HCT116 (cell line): ENCODE results near the gene MUTYH. TPM values are rescaled to one million over a fixed set of nuclear protein-coding genes. Genes with fewer than 3 reads are reported as not detected.

ENCODE experiments used
- ATAC-seq: fragments of 200-7000 bp; cut with Tn5 transposase; 2 replicates; pipeline ENCODE4 v1.9.1; 2020; ENCODE audit warnings: mild to moderate bottlenecking, moderate library complexity
- BruUV-seq: library from RNA; stranded (reverse); fragments of 400-500 nt; replicated peaks from 2 replicates; lab custom pipeline; 2021; lab: Mats Ljungman, UMichigan
- CTCF ChIA-PET: fragments of 300-600 bp; sonication (Branson Sonifier 250); formaldehyde crosslinking; loops from one replicate; lab custom pipeline; 2021; ENCODE audit warnings: antibody characterized with exemption; lab: Charles Lee
- POLR2A ChIA-PET: fragments of 300-600, 350-600 bp; sonication (Branson Sonifier 250); formaldehyde crosslinking; loops from one replicate; lab custom pipeline; 2021; ENCODE audit warnings: antibody characterized with exemption; lab: Charles Lee
- RAD21 ChIA-PET, 2 experiments: fragments of 300-600 bp; sonication (Branson Sonifier 250); formaldehyde crosslinking; loops; one replicate each; lab custom pipeline; 2023; ENCODE audit warnings: low total read pairs in 2 of 2; ENCODE audit not compliant: uncharacterized antibody in 2 of 2, unreplicated experiment in 2 of 2, low non-redundant PET in 1 of 2; lab: Charles Lee
- DNase-seq: peaks from one replicate; pipeline ENCODE4 v3.0.0-alpha.2; 2010; ENCODE audit warnings: low read depth, low spot score
- H2AFZ ChIP-seq: fragments of 200-600 bp; shearing (Covaris generic), sonication (generic); 2 replicates; pipeline ENCODE4 v1.6.1; 2017; ENCODE audit warnings: low read depth, mixed run types, mixed read lengths, antibody characterized with exemption, low read length; ENCODE audit not compliant: poor library complexity, severe bottlenecking
- H3K27ac ChIP-seq: 2 replicates; pipeline ENCODE4 v1.5.1; 2012; ENCODE audit warnings: low read depth, low read length
- H3K27me3 ChIP-seq: fragments of 200-600 bp; sonication (generic); 2 replicates; pipeline ENCODE4 v1.6.1; 2016; ENCODE audit warnings: mixed run types, low read length, mixed read lengths; ENCODE audit not compliant: insufficient read depth
- H3K36me3 ChIP-seq, 2 experiments: fragments of 200-500 bp in 1 of 2; fragments of 200-600 bp in 1 of 2; sonication (Bioruptor generic) in 1 of 2; sonication (generic) in 1 of 2; 2 replicates each; pipeline versions ENCODE4 v1.5.1 to v1.6.1; 2014 to 2016; ENCODE audit warnings: low read length in 2 of 2, inconsistent platforms in 1 of 2, mixed read lengths in 1 of 2, mixed run types in 1 of 2; ENCODE audit not compliant: insufficient read depth in 2 of 2, control insufficient read depth in 1 of 2
- H3K4me1 ChIP-seq, 2 experiments: fragments of 200-600 bp in 1 of 2; sonication (generic) in 1 of 2; 2 replicates each; pipeline versions ENCODE4 v1.5.1 to v1.6.1; 2012 to 2017; ENCODE audit warnings: low read length in 2 of 2, inconsistent platforms in 1 of 2, mild to moderate bottlenecking in 1 of 2, mixed read lengths in 1 of 2, mixed run types in 1 of 2, moderate library complexity in 1 of 2; ENCODE audit not compliant: insufficient read depth in 2 of 2, control insufficient read depth in 1 of 2
- H3K4me2 ChIP-seq: fragments of 200-600 bp; sonication (generic); 2 replicates; pipeline ENCODE4 v1.6.1; 2017; ENCODE audit warnings: mixed run types, low read length, mixed read lengths
- H3K4me3 ChIP-seq, 2 experiments: fragments of 200-600 bp in 1 of 2; sonication (generic) in 1 of 2; replicated peaks in 1 of 2; 2 replicates each; pipeline ENCODE4 v1.5.1; 2011 to 2016; ENCODE audit warnings: low read length in 2 of 2, control low read depth in 1 of 2, low read depth in 1 of 2, mild to moderate bottlenecking in 1 of 2, mixed read lengths in 1 of 2, mixed run types in 1 of 2
- H3K79me2 ChIP-seq: fragments of 200-600 bp; sonication (generic); 2 replicates; pipeline ENCODE4 v1.6.1; 2017; ENCODE audit warnings: mild to moderate bottlenecking, mixed run types, low read length, moderate library complexity, mixed read lengths; ENCODE audit not compliant: insufficient read depth
- H3K9ac ChIP-seq: fragments of 200-600 bp; sonication (generic); 2 replicates; pipeline ENCODE4 v1.6.1; 2016; ENCODE audit warnings: low read length, mixed read lengths
- H3K9me2 ChIP-seq: fragments of 200-600 bp; sonication (generic), shearing (Covaris generic); 2 replicates; pipeline ENCODE4 v1.6.1; 2017; ENCODE audit warnings: mixed run types, mild to moderate bottlenecking, moderate library complexity; ENCODE audit not compliant: insufficient read depth
- H3K9me3 ChIP-seq, 2 experiments: fragments of 200-500 bp in 1 of 2; fragments of 200-600 bp in 1 of 2; sonication (Bioruptor generic) in 1 of 2; sonication (generic) in 1 of 2; 2 replicates each; pipeline ENCODE4 v1.6.1; 2014 to 2017; ENCODE audit warnings: low read length in 2 of 2, mixed read lengths in 2 of 2, inconsistent platforms in 1 of 2, low read depth in 1 of 2, mild to moderate bottlenecking in 1 of 2, mixed run types in 1 of 2, moderate library complexity in 1 of 2; ENCODE audit not compliant: control insufficient read depth in 1 of 2, insufficient read depth in 1 of 2
- H4K20me1 ChIP-seq: fragments of 200-600 bp; sonication (generic), shearing (Covaris generic); 2 replicates; pipeline ENCODE4 v1.6.1; 2017; ENCODE audit warnings: mixed run types, mild to moderate bottlenecking, moderate library complexity; ENCODE audit not compliant: insufficient read depth
- EZH2phosphoT487 ChIP-seq: fragments of 200-600 bp; IDR thresholded peaks from 2 replicates; pipeline ENCODE4 v1.6.1; 2018; ENCODE audit warnings: antibody characterized with exemption, borderline replicate concordance
- MAX ChIP-seq: IDR thresholded peaks from 2 replicates; pipeline ENCODE4 v1.6.1; 2012
- SP1 ChIP-seq: IDR thresholded peaks from 2 replicates; pipeline ENCODE4 v1.6.1; 2012; ENCODE audit warnings: low read depth
- YY1 ChIP-seq: IDR thresholded peaks from 2 replicates; pipeline ENCODE4 v1.6.1; 2011; ENCODE audit warnings: low read length, low read depth, moderate library complexity, mild to moderate bottlenecking; ENCODE audit not compliant: insufficient replicate concordance; ENCODE audit errors: extremely low read depth
- ZBTB33 ChIP-seq: IDR thresholded peaks from 2 replicates; pipeline ENCODE4 v1.6.1; 2011; ENCODE audit warnings: mild to moderate bottlenecking, low read length, moderate library complexity; ENCODE audit not compliant: insufficient replicate concordance; ENCODE audit errors: extremely low read depth
- ZFX ChIP-seq: fragments of 450-650 bp; IDR thresholded peaks from 2 replicates; pipeline ENCODE4 v1.6.1; 2017
- ZNF274 ChIP-seq: fragments of 200-500 bp; sonication (Bioruptor generic); IDR thresholded peaks from 2 replicates; pipeline ENCODE4 v1.6.1; 2014; ENCODE audit warnings: mild to moderate bottlenecking, low read depth, low read length, inconsistent platforms
- intact Hi-C: fragments of 100-400 bp; cut with micrococcal nuclease; formaldehyde crosslinking; loops from 2 replicates; pipeline ENCODE4 v1.10.0; 2022
- total RNA-seq: library from RNA; stranded (reverse); gene quantifications from one replicate; pipeline ENCODE4 v1.2.1, GENCODE V29; 2021; ENCODE audit not compliant: unreplicated experiment

MUTYH gene
- total RNA-seq, 1 experiment from 2014 or later, result 44.8 TPM

- peak; percentile 68 for TF ChIP-seq ZBTB33
- TF ChIP-seq YY1, result peak; percentile 84
- TF ChIP-seq EZH2phosphoT487, result no peak
- peak; percentile 69 for TF ChIP-seq SP1
- TF ChIP-seq ZNF274, result no peak
- TF ChIP-seq MAX, result peak; percentile 90
These were observed at the start of gene MUTYH, which contains the start of gene TOE1 (continued) for GRCh38 chr1:45339789-45340558.

GRCh38 chr1:45386219-45386618 is 46.0 kb upstream of the MUTYH start:
- Histone ChIP-seq H3K9me2 (no peaks in the 10 kb centered on the region), H2AFZ (no peak overlapping the region)
- CTCF ChIA-PET, result no interaction called here
- TF ChIP-seq ZFX, result no peak
- TF ChIP-seq MAX, result no peak
- TF ChIP-seq ZNF274, result no peak
- TF ChIP-seq, all 23 proteins: peak for 0
- POLR2A ChIA-PET, result no interaction called here
- ATAC-seq (no peak), DNase-seq (no peak)
- intact Hi-C loops, result no loop called here
- H3K9me3 ChIP-seq, result no peaks in the 10 kb centered on the region
- H4K20me1 ChIP-seq, result no peaks in the 10 kb centered on the region
- BruUV-seq, result no TSS peak
- no peaks in the 10 kb centered on the region for H3K79me2 ChIP-seq
- H3K9ac ChIP-seq, result no peak overlapping the region
- RAD21 ChIA-PET, result no interaction called here
- no peak overlapping the region for H3K4me2 ChIP-seq
- no peaks in the 10 kb centered on the region for H3K4me1 ChIP-seq
- no peak overlapping the region for H3K4me3 ChIP-seq
- no peaks in the 10 kb centered on the region for H3K27me3 ChIP-seq
- H3K36me3 ChIP-seq, result no peaks in the 10 kb centered on the region
- no peak overlapping the region for H3K27ac ChIP-seq
